ENCODE data around the gene CELF1. TPM values are rescaled to one million over a fixed set of nuclear protein-coding genes. Genes with fewer than 3 reads are reported as not detected.

The CELF1 gene
- total RNA-seq, 4 donors from 2014 or later, result 82.2 to 146 (median 106) TPM

DNA sequence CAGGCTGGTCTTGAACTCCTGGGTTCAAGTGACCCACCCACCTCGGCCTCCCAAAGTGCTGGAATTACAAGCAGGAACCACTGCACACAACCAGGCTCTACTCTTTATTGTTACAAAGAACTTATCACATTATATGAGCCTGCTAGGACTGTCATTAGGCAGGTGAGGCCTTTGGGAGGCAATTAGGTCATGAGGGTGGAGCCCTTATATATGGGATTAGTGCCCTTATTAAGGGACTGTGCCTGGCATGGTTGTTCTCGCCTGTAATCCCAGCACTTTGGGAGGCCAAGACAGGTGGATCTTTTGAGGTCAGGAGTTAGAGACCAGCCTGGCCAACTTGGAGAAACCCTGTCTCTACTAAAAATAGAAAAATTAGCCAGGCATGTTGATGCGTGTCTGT, 116.2 kb downstream of the CELF1 start:
- Histone ChIP-seq H3K27me3 (no peaks in the 10 kb centered on the region), H3K4me1 (peaks cover 0 to 18% (median 0%) of the 10 kb centered on the region in 3 donors), H3K36me3 (no peaks in the 10 kb centered on the region), H3K9me3 (no peaks in the 10 kb centered on the region), H3K27ac (no peak overlapping the region), H3K4me3 (no peak overlapping the region)
- TF ChIP-seq EP300 (IDR thresholded peaks at IDR 0.05) (no peak), POLR2AphosphoS5 (IDR thresholded peaks at IDR 0.05) (no peak), POLR2A (IDR thresholded peaks at IDR 0.05) (no peak)
- TF ChIP-seq, protein P1, sequence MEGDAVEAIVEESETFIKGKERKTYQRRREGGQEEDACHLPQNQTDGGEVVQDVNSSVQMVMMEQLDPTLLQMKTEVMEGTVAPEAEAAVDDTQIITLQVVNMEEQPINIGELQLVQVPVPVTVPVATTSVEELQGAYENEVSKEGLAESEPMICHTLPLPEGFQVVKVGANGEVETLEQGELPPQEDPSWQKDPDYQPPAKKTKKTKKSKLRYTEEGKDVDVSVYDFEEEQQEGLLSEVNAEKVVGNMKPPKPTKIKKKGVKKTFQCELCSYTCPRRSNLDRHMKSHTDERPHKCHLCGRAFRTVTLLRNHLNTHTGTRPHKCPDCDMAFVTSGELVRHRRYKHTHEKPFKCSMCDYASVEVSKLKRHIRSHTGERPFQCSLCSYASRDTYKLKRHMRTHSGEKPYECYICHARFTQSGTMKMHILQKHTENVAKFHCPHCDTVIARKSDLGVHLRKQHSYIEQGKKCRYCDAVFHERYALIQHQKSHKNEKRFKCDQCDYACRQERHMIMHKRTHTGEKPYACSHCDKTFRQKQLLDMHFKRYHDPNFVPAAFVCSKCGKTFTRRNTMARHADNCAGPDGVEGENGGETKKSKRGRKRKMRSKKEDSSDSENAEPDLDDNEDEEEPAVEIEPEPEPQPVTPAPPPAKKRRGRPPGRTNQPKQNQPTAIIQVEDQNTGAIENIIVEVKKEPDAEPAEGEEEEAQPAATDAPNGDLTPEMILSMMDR (IDR thresholded peaks at IDR 0.05), result no peak
- ATAC-seq, result no peak
- 96 to 100% methylated on average over 1 to 3 of the region's 3 CpGs for WGBS, 2 donors (ENCODE audit: low coverage in 1 of 2)

- WGBS, 2 donors (ENCODE audit: low coverage in 1 of 2), result 90 to 100% methylated on average over 2 to 3 of the region's 3 CpGs
- no peaks in the 10 kb centered on the region for H3K36me3 ChIP-seq
- TF ChIP-seq POLR2AphosphoS5 (IDR thresholded peaks at IDR 0.05) (no peak), EP300 (IDR thresholded peaks at IDR 0.05) (no peak), POLR2A (IDR thresholded peaks at IDR 0.05) (no peak)
- TF ChIP-seq, protein P1 (IDR thresholded peaks at IDR 0.05), result no peak
- H3K27ac ChIP-seq, result no peak overlapping the region
- H3K4me1 ChIP-seq, result peaks cover 0 to 18% (median 0%) of the 10 kb centered on the region in 3 donors
- H3K27me3 ChIP-seq, result no peaks in the 10 kb centered on the region
- H3K4me3 ChIP-seq, result no peak overlapping the region
- no peak for ATAC-seq
- no peaks in the 10 kb centered on the region for H3K9me3 ChIP-seq
Measured at GRCh38 chr11:47435687-47436086, 117.2 kb downstream of the CELF1 start.

- TF ChIP-seq EP300 (IDR thresholded peaks at IDR 0.05), result no peak
- peak; percentile 46 for TF ChIP-seq POLR2AphosphoS5 (IDR thresholded peaks at IDR 0.05)
- Histone ChIP-seq H3K27ac (peak overlapping the region in 3 of 4 donors; percentile 24 to 64 (median 34)), H3K9me3 (no peaks in the 10 kb centered on the region), H3K4me3 (no peak overlapping the region), H3K27me3 (no peaks in the 10 kb centered on the region), H3K36me3 (no peaks in the 10 kb centered on the region), H3K4me1 (peaks cover 0 to 18% (median 0%) of the 10 kb centered on the region in 3 donors)
- 50 to 72% methylated on average over 7 of the region's 7 CpGs for WGBS, 2 donors (ENCODE audit: low coverage in 1 of 2)
- peak; percentile 50 for ATAC-seq
Measured at GRCh38 chr11:47434011-47434786, 118.7 kb downstream of the CELF1 start.

DNA sequence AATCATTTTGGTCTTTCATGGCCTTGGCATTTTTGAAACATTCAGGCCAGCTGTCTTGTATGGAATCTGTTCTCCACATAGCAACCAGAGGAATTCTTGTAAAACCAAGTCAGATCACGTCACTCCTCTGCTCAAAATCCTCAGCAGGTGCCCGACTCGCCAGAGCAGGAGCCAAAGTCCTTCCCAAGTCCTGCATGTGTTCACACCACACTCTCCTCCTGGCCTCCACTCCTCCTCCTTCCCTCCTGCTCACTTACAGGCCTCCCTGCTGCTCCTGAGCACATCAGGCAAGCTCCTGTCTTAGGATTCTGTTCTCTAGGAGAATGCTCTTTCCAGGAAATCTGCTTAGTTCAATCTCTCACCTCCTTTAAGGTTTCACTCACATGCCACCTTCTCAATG, 119.8 kb downstream of the CELF1 start:
- Histone ChIP-seq H3K27ac (no peak overlapping the region), H3K36me3 (no peaks in the 10 kb centered on the region), H3K9me3 (no peaks in the 10 kb centered on the region), H3K4me3 (no peak overlapping the region), H3K4me1 (peaks cover 0 to 16% (median 0%) of the 10 kb centered on the region in 3 donors), H3K27me3 (no peaks in the 10 kb centered on the region)
- WGBS, 2 donors (ENCODE audit: low coverage in 1 of 2), result 79 to 85% methylated on average over 3 of the region's 3 CpGs
- no peak for ATAC-seq
- TF ChIP-seq, protein P1 (IDR thresholded peaks at IDR 0.05), result no peak
- TF ChIP-seq EP300 (IDR thresholded peaks at IDR 0.05) (no peak), POLR2A (IDR thresholded peaks at IDR 0.05) (no peak), POLR2AphosphoS5 (IDR thresholded peaks at IDR 0.05) (no peak)

DNA sequence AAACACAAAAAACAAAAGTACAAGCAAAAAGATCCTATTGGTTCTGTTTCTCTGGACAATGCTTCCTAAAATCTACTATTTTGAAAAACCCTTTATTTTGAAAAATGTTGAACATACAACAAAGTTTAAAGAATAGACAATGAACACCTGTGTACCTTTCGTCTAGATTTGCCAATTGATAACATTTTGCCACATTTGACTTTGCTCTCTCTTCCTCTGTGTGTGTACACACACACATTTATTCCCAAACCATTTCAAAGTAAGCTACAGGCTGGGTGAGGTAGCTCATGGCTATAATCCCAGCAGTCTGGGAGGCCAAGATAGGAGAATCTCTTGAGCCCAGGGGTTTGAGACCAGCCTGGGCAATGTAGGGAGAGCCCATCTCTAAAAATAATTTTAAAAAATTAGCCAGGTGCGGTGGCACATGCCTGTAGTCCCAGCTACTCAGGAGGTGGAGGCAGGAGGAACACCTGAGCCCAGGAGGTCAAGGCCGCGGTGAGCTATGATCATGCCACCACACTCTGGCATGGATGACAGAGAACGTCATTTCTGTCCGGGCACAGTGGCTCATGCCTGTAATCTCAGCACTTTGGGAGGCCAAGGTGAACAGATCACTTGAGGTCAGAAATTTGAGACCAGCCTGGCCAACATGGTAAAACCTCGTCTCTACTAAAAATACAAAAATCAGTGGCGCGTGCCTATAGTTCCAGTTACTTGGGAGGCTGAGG, 121.4 kb downstream of the CELF1 start:
- H3K4me1 ChIP-seq, result peaks cover 0 to 13% (median 0%) of the 10 kb centered on the region in 3 donors
- no peaks in the 10 kb centered on the region for H3K27me3 ChIP-seq
- ATAC-seq, result no peak
- no peaks in the 10 kb centered on the region for H3K9me3 ChIP-seq
- 71 to 78% methylated on average over 1 to 5 of the region's 9 CpGs for WGBS, 2 donors (ENCODE audit: low coverage in 1 of 2)
- H3K36me3 ChIP-seq, result no peaks in the 10 kb centered on the region
- no peak overlapping the region for H3K4me3 ChIP-seq
- no peak for TF ChIP-seq POLR2A (IDR thresholded peaks at IDR 0.05)
- TF ChIP-seq POLR2AphosphoS5 (IDR thresholded peaks at IDR 0.05), result no peak
- TF ChIP-seq, protein P1 (IDR thresholded peaks at IDR 0.05), result no peak
- no peak for TF ChIP-seq EP300 (IDR thresholded peaks at IDR 0.05)
- H3K27ac ChIP-seq, result no peak overlapping the region

Data from gastroesophageal sphincter (tissue), 4 donors.